Measurements from ENCODE around the gene PAIP2. TPM values are rescaled to one million over a fixed set of nuclear protein-coding genes. Genes with fewer than 3 reads are reported as not detected.

The PAIP2 gene
- total RNA-seq, 1 experiment from 2014 or later: 95.0 TPM

- Histone ChIP-seq H3K4me3 (ENCODE audit: low read depth, low read length, poor library complexity, severe bottlenecking) (peak overlapping the region; percentile 76), H3K4me1 (ENCODE audit: insufficient read depth, low read length, poor library complexity, severe bottlenecking) (peaks cover 27% of the 10 kb centered on the region), H3K36me3 (ENCODE audit: insufficient read depth, low read length, poor library complexity, severe bottlenecking) (no peaks in the 10 kb centered on the region), H3K27me3 (replicated peaks; ENCODE audit: insufficient read depth, low read depth, low read length, poor library complexity) (no peaks in the 10 kb centered on the region), H3K27ac (ENCODE audit: low read depth, low read length, poor library complexity, severe bottlenecking) (peak overlapping the region; percentile 99), H3K9me3 (ENCODE audit: low read depth, low read length, poor library complexity, severe bottlenecking) (no peaks in the 10 kb centered on the region)
- TSS peak; percentile 28 for BruUV-seq (replicated peaks)
- intact Hi-C loops (cut with micrococcal nuclease; ENCODE audit: unreplicated experiment): no loop called here
- ChIA-PET CTCF (interaction anchor here (0.5 kb wide), 1 partner anchor 64 kb away, joined by 9 read pairs; no protein-coding TSS in a partner anchor), POLR2A (ENCODE audit: low non-redundant PET) (interaction anchor here (0.6 to 0.8 kb wide), 2 partner anchors 10 to 41 kb away, joined by 4 to 5 read pairs; no protein-coding TSS in a partner anchor)
- TF ChIP-seq EZH2 (IDR thresholded peaks at IDR 0.05; ENCODE audit: borderline replicate concordance, low read depth, low read length, poor library complexity, severe bottlenecking): no peak
- peak; percentile 34; the same call in 1 of the 2 replicates for TF ChIP-seq CTCF (conservative IDR thresholded peaks at IDR 0.05; ENCODE audit: low read depth, low read length)
- peak; percentile 81 for DNase-seq (ENCODE audit: low spot score)
Observed at GRCh38 chr5:139294374-139295165, 47.1 kb upstream of the PAIP2 start.

GRCh38 chr5:139295346-139296057, 46.2 kb upstream of the PAIP2 start:
- no peaks in the 10 kb centered on the region for H3K9me3 ChIP-seq (ENCODE audit: low read depth, low read length, poor library complexity, severe bottlenecking)
- DNase-seq (ENCODE audit: low spot score): no peak
- intact Hi-C loops (cut with micrococcal nuclease; ENCODE audit: unreplicated experiment): no loop called here
- POLR2A ChIA-PET (ENCODE audit: low non-redundant PET): no interaction called here
- no TSS peak for BruUV-seq (replicated peaks)
- TF ChIP-seq CTCF (conservative IDR thresholded peaks at IDR 0.05; ENCODE audit: low read depth, low read length) (no peak), EZH2 (IDR thresholded peaks at IDR 0.05; ENCODE audit: borderline replicate concordance, low read depth, low read length, poor library complexity, severe bottlenecking) (no peak)
- CTCF ChIA-PET: no interaction called here
- H3K4me1 ChIP-seq (ENCODE audit: insufficient read depth, low read length, poor library complexity, severe bottlenecking): peaks cover 32% of the 10 kb centered on the region
- no peaks in the 10 kb centered on the region for H3K36me3 ChIP-seq (ENCODE audit: insufficient read depth, low read length, poor library complexity, severe bottlenecking)
- no peaks in the 10 kb centered on the region for H3K27me3 ChIP-seq (replicated peaks; ENCODE audit: insufficient read depth, low read depth, low read length, poor library complexity)
- peak overlapping the region; percentile 99 for H3K27ac ChIP-seq (ENCODE audit: low read depth, low read length, poor library complexity, severe bottlenecking)
- H3K4me3 ChIP-seq (ENCODE audit: low read depth, low read length, poor library complexity, severe bottlenecking): peak overlapping the region; percentile 76

GRCh38 chr5:139296198-139296597, 45.5 kb upstream of the PAIP2 start:
- Histone ChIP-seq H3K36me3 (ENCODE audit: insufficient read depth, low read length, poor library complexity, severe bottlenecking) (no peaks in the 10 kb centered on the region), H3K4me1 (ENCODE audit: insufficient read depth, low read length, poor library complexity, severe bottlenecking) (peaks cover 32% of the 10 kb centered on the region), H3K27ac (ENCODE audit: low read depth, low read length, poor library complexity, severe bottlenecking) (no peak overlapping the region), H3K27me3 (replicated peaks; ENCODE audit: insufficient read depth, low read depth, low read length, poor library complexity) (no peaks in the 10 kb centered on the region), H3K4me3 (ENCODE audit: low read depth, low read length, poor library complexity, severe bottlenecking) (no peak overlapping the region), H3K9me3 (ENCODE audit: low read depth, low read length, poor library complexity, severe bottlenecking) (no peaks in the 10 kb centered on the region)
- no TSS peak for BruUV-seq (replicated peaks)
- POLR2A ChIA-PET (ENCODE audit: low non-redundant PET): no interaction called here
- intact Hi-C loops (cut with micrococcal nuclease; ENCODE audit: unreplicated experiment): no loop called here
- TF ChIP-seq CTCF (conservative IDR thresholded peaks at IDR 0.05; ENCODE audit: low read depth, low read length) (no peak), EZH2 (IDR thresholded peaks at IDR 0.05; ENCODE audit: borderline replicate concordance, low read depth, low read length, poor library complexity, severe bottlenecking) (no peak)
- CTCF ChIA-PET: no interaction called here
- DNase-seq (ENCODE audit: low spot score): no peak

Measured in A673 (cell line).